SK-N-SH treated with all-trans-retinoic acid at 6 μM for 48 hours (cell line): Measurements from ENCODE around the gene LRGUK.

Experiments
- ATAC-seq: fragments of 200-7000 bp; cut with Tn5 transposase; 3 replicates; pipeline ENCODE4 v1.9.1; 2020; ENCODE audit warnings: mild to moderate bottlenecking, moderate library complexity
- ARNTL ChIP-seq: fragments of 450-650 bp; formaldehyde crosslinking; IDR thresholded peaks from 2 replicates; pipeline ENCODE4 v1.5.0; 2020; ENCODE audit warnings: low read depth, mild to moderate bottlenecking, moderate library complexity, borderline replicate concordance
- BACH2 ChIP-seq: fragments of 250-450 bp; sonication (Bioruptor Pico); IDR thresholded peaks from 2 replicates; pipeline ENCODE4 v1.9.0; 2021; ENCODE audit warnings: mild to moderate bottlenecking, borderline replicate concordance
- CREB5 ChIP-seq: fragments of 250-450 bp; sonication (Bioruptor Pico); IDR thresholded peaks from 2 replicates; pipeline ENCODE4 v1.5.1; 2020; ENCODE audit warnings: low read depth, mild to moderate bottlenecking, moderate library complexity
- CSDC2 ChIP-seq: fragments of 250-450 bp; sonication (Bioruptor Pico); IDR thresholded peaks from 2 replicates; pipeline ENCODE4 v1.5.0; 2020; ENCODE audit warnings: mild to moderate bottlenecking, moderate library complexity
- CSRNP3 ChIP-seq: fragments of 250-450 bp; sonication (Bioruptor Pico); IDR thresholded peaks from 2 replicates; pipeline ENCODE4 v1.5.1; 2021; ENCODE audit warnings: mild to moderate bottlenecking, moderate library complexity
- ESRRG ChIP-seq: fragments of 250-450 bp; sonication (Bioruptor Pico); IDR thresholded peaks from 2 replicates; pipeline ENCODE4 v1.6.1; 2021; ENCODE audit warnings: mild to moderate bottlenecking
- GLIS3 ChIP-seq: fragments of 250-450 bp; sonication (Bioruptor Pico); IDR thresholded peaks from 2 replicates; pipeline ENCODE4 v1.5.0; 2020; ENCODE audit warnings: mild to moderate bottlenecking, moderate library complexity
- ISL1 ChIP-seq: fragments of 250-450 bp; sonication (Bioruptor Pico); IDR thresholded peaks from 2 replicates; pipeline ENCODE4 v2.1.2; 2022; ENCODE audit warnings: mild to moderate bottlenecking, moderate library complexity
- OSR1 ChIP-seq: fragments of 250-450 bp; sonication (Bioruptor Pico); IDR thresholded peaks from 2 replicates; pipeline ENCODE4 v1.8.0; 2022; ENCODE audit warnings: moderate library complexity, mild to moderate bottlenecking, inconsistent platforms
- PATZ1 ChIP-seq: fragments of 250-450 bp; sonication (Bioruptor Pico); IDR thresholded peaks from 2 replicates; pipeline ENCODE4 v1.8.0; 2020; ENCODE audit warnings: mild to moderate bottlenecking, moderate library complexity, borderline replicate concordance
- POU6F1 ChIP-seq: fragments of 250-450 bp; sonication (Bioruptor Pico); IDR thresholded peaks from 2 replicates; pipeline ENCODE4 v1.8.0; 2021; ENCODE audit warnings: low read depth, mild to moderate bottlenecking, moderate library complexity, borderline replicate concordance
- PPARA ChIP-seq: fragments of 250-450 bp; sonication (Bioruptor Pico); IDR thresholded peaks from 2 replicates; pipeline ENCODE4 v1.5.0; 2020; ENCODE audit warnings: mild to moderate bottlenecking, borderline replicate concordance
- RARB ChIP-seq: fragments of 250-450 bp; sonication (Bioruptor Pico); IDR thresholded peaks from 2 replicates; pipeline ENCODE4 v1.8.0; 2021; ENCODE audit warnings: mild to moderate bottlenecking, moderate library complexity
- SNAI2 ChIP-seq: fragments of 250-450 bp; sonication (Bioruptor Pico); IDR thresholded peaks from 2 replicates; pipeline ENCODE4 v1.5.0; 2020; ENCODE audit warnings: mild to moderate bottlenecking, moderate library complexity
- TCF4 ChIP-seq: fragments of 250-450 bp; sonication (Bioruptor Pico); IDR thresholded peaks from 2 replicates; pipeline ENCODE4 v1.8.0; 2021; ENCODE audit warnings: mild to moderate bottlenecking, moderate library complexity, borderline replicate concordance
- TOX ChIP-seq: fragments of 250-450 bp; sonication (Bioruptor Pico); IDR thresholded peaks from 2 replicates; pipeline ENCODE4 v1.8.0; 2021; ENCODE audit warnings: mild to moderate bottlenecking, moderate library complexity, borderline replicate concordance
- TSHZ2 ChIP-seq: fragments of 250-450 bp; sonication (Bioruptor Pico); IDR thresholded peaks from 2 replicates; pipeline ENCODE4 v1.5.0; 2020; ENCODE audit warnings: mild to moderate bottlenecking, moderate library complexity
- ZC3H10 ChIP-seq: fragments of 250-450 bp; sonication (Bioruptor Pico); IDR thresholded peaks from 2 replicates; pipeline ENCODE4 v1.5.1; 2021; ENCODE audit warnings: mild to moderate bottlenecking, moderate library complexity
- ZFP30 ChIP-seq: fragments of 450-650 bp; formaldehyde crosslinking; IDR thresholded peaks from 2 replicates; pipeline ENCODE4 v1.5.0; 2022; ENCODE audit warnings: mild to moderate bottlenecking, moderate library complexity
- ZNF565 ChIP-seq: fragments of 450-650 bp; formaldehyde crosslinking; conservative IDR thresholded peaks from 2 replicates; pipeline ENCODE4 v1.5.0; 2020; ENCODE audit warnings: low read depth, mild to moderate bottlenecking, moderate library complexity
- ZNF70 ChIP-seq: fragments of 450-650 bp; formaldehyde crosslinking; IDR thresholded peaks from 2 replicates; pipeline ENCODE4 v1.5.0; 2020; ENCODE audit warnings: mild to moderate bottlenecking, moderate library complexity
- ZNF8 ChIP-seq: fragments of 450-650 bp; formaldehyde crosslinking; IDR thresholded peaks from 2 replicates; pipeline ENCODE4 v1.5.0; 2020; ENCODE audit warnings: mild to moderate bottlenecking, moderate library complexity

The LRGUK gene

GRCh38 chr7:134284952-134285351 lies 157.8 kb downstream of the LRGUK start:
- ATAC-seq: no peak
- no peak for TF ChIP-seq PATZ1 (CRISPR knock-in tag)
- TF ChIP-seq PPARA: no peak
- TF ChIP-seq TCF4: no peak
- no peak for TF ChIP-seq ZFP30
- no peak for TF ChIP-seq SNAI2 (CRISPR knock-in tag)

- ATAC-seq: no peak
- TF ChIP-seq CSRNP3 (no peak), TOX (CRISPR knock-in tag) (no peak), SNAI2 (CRISPR knock-in tag) (no peak), ZNF565 (no peak), ZFP30 (no peak), CSDC2 (CRISPR knock-in tag) (no peak), BACH2 (CRISPR knock-in tag) (no peak), RARB (CRISPR knock-in tag) (no peak), ESRRG (no peak), POU6F1 (CRISPR knock-in tag) (no peak), ZNF8 (no peak), TSHZ2 (CRISPR knock-in tag) (no peak), ISL1 (CRISPR knock-in tag) (no peak)
Observed at GRCh38 chr7:134287916-134288659, 160.9 kb downstream of the LRGUK start.

GRCh38 chr7:134289423-134289822 lies 162.3 kb downstream of the LRGUK start:
- TF ChIP-seq GLIS3 (CRISPR knock-in tag) (no peak), ARNTL (CRISPR knock-in tag) (no peak), POU6F1 (CRISPR knock-in tag) (no peak), ZNF70 (CRISPR knock-in tag) (no peak), CREB5 (CRISPR knock-in tag) (no peak), BACH2 (CRISPR knock-in tag) (no peak), RARB (CRISPR knock-in tag) (no peak), TCF4 (no peak), TOX (CRISPR knock-in tag) (no peak), SNAI2 (CRISPR knock-in tag) (no peak), PPARA (no peak), ZFP30 (no peak), CSRNP3 (no peak), PATZ1 (CRISPR knock-in tag) (no peak), ISL1 (CRISPR knock-in tag) (no peak), OSR1 (CRISPR knock-in tag) (no peak), ESRRG (no peak), CSDC2 (CRISPR knock-in tag) (no peak), ZC3H10 (CRISPR knock-in tag) (no peak)
- no peak for ATAC-seq
